A549 (cell line): ENCODE results near the gene LRRC3.

Source experiments
- EP300 ChIP-seq, 2 experiments: fragments of >200 bp; sonication (Bioruptor Twin); formaldehyde crosslinking; IDR thresholded peaks; 2 replicates in 1 of 2; 3 replicates in 1 of 2; pipeline ENCODE4 v1.6.1; 2016 to 2017
- TF ChIP-seq, protein P1 (sequence below): fragments of >200 bp; sonication (Bioruptor Twin); formaldehyde crosslinking; IDR thresholded peaks from 3 replicates; pipeline ENCODE4 v1.5.1; 2016

DNA sequence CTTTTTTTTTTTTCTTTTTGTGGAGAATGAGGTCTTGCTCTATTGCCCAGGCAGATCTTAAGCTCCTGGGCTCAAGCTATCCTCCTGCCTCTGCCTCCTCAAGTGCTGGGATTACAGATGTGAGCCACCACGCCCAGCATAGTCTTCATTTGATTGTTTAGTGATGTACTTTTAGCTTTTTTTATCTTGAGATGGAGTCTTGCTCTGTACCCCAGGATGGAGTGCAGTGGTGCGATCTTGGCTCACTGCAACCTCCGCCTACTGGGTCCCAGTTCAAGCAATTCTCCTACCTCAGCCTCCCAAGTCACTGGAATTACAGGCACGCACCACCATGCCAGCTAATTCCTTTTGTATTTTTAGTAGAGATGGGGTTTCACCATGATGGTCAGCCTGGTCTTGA is 24.0 kb upstream of the LRRC3 start:
- TF ChIP-seq, protein P1, sequence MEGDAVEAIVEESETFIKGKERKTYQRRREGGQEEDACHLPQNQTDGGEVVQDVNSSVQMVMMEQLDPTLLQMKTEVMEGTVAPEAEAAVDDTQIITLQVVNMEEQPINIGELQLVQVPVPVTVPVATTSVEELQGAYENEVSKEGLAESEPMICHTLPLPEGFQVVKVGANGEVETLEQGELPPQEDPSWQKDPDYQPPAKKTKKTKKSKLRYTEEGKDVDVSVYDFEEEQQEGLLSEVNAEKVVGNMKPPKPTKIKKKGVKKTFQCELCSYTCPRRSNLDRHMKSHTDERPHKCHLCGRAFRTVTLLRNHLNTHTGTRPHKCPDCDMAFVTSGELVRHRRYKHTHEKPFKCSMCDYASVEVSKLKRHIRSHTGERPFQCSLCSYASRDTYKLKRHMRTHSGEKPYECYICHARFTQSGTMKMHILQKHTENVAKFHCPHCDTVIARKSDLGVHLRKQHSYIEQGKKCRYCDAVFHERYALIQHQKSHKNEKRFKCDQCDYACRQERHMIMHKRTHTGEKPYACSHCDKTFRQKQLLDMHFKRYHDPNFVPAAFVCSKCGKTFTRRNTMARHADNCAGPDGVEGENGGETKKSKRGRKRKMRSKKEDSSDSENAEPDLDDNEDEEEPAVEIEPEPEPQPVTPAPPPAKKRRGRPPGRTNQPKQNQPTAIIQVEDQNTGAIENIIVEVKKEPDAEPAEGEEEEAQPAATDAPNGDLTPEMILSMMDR = no peak
- TF ChIP-seq EP300 (IDR thresholded peaks at IDR 0.05) = no peak
